Measurements from ENCODE around the gene RTF2. TPM values are rescaled to one million over a fixed set of nuclear protein-coding genes. Genes with fewer than 3 reads are reported as not detected.

RTF2 gene
- total and polyA plus RNA-seq, 2 of the 13 experiments (the other 11 are each of a cell fraction or from before 2014, with no cell fraction given) = 81.8 to 142 TPM

GRCh38 chr20:56554869-56555268 is 86.4 kb downstream of the RTF2 start (continued):
- TF ChIP-seq TAF15 (IDR thresholded peaks at IDR 0.05; ENCODE audit: low read depth, low read length, poor library complexity, severe bottlenecking) (no peak), SALL2 (CRISPR knock-in tag; IDR thresholded peaks at IDR 0.05) (no peak), TOPORS (CRISPR knock-in tag; IDR thresholded peaks at IDR 0.05) (no peak), RERE (CRISPR knock-in tag; IDR thresholded peaks at IDR 0.05; ENCODE audit: low read depth) (no peak), NCOA5 (CRISPR knock-in tag; IDR thresholded peaks at IDR 0.05) (no peak), ZNF788 (CRISPR knock-in tag; IDR thresholded peaks at IDR 0.05; ENCODE audit: borderline replicate concordance) (no peak), ZIK1 (CRISPR knock-in tag; IDR thresholded peaks at IDR 0.05; ENCODE audit: borderline replicate concordance, low read depth) (no peak), ZNF407 (CRISPR knock-in tag; IDR thresholded peaks at IDR 0.05; ENCODE audit: not compliant biosample characterization) (no peak), ELF1 (CRISPR knock-in tag; IDR thresholded peaks at IDR 0.05) (no peak), ZNF512 (CRISPR knock-in tag; IDR thresholded peaks at IDR 0.05) (no peak), ZNF678 (CRISPR knock-in tag; IDR thresholded peaks at IDR 0.05) (no peak), RFXAP (CRISPR knock-in tag; IDR thresholded peaks at IDR 0.05; ENCODE audit: borderline replicate concordance) (no peak), IKZF4 (CRISPR knock-in tag; IDR thresholded peaks at IDR 0.05; ENCODE audit: borderline replicate concordance, low read depth, not compliant biosample characterization) (no peak), SRF (IDR thresholded peaks at IDR 0.05; ENCODE audit: low read depth, low read length) (no peak), CREB1 (IDR thresholded peaks at IDR 0.05) (no peak), CREB1 (CRISPR knock-in tag; IDR thresholded peaks at IDR 0.05) (no peak)
